ENCODE results near the gene CASP9. TPM values are rescaled to one million over a fixed set of nuclear protein-coding genes. Genes with fewer than 3 reads are reported as not detected.

CASP9 gene
- total RNA-seq, 1 donor from 2014 or later: 8.5 TPM

DNA sequence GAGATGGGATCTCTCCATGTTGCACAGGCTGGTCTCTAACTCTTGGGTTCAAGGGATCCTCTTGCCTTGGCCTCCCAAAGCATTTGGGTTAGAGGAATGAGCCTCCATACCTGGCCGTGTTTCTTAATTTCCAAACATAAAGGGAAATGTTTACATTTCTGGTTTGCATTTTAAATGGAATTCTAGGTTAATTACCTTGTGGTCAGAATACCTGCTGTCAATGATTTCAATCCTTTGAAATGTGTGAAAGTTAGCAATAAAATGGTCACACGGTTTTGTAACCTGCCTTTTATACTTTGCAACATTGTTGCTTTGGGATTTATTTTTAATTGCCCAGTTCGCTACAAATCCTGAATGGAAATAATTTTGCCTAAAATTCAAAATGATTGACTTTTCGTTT is 34.5 kb upstream of the CASP9 start:
- Histone ChIP-seq H3K4me2 (ENCODE audit: low read length) (no peak overlapping the region), H3K27me3 (ENCODE audit: insufficient read depth, low read length) (no peaks in the 10 kb centered on the region), H3K9me3 (ENCODE audit: insufficient read depth, low read depth, low read length) (no peaks in the 10 kb centered on the region), H3K36me3 (ENCODE audit: insufficient read depth, low read length) (peaks cover 27% of the 10 kb centered on the region), H4K20me1 (ENCODE audit: insufficient read depth, low read length) (no peaks in the 10 kb centered on the region), H3K4me1 (ENCODE audit: insufficient read depth, low read length) (no peaks in the 10 kb centered on the region), H3K9ac (ENCODE audit: low read length) (no peak overlapping the region), H3K4me3 (ENCODE audit: insufficient read depth, low read depth, low read length) (no peak overlapping the region), H3K27ac (ENCODE audit: low read depth, low read length) (no peak overlapping the region), H3K79me2 (ENCODE audit: insufficient read depth, low read length) (no peaks in the 10 kb centered on the region), H2AFZ (ENCODE audit: low read depth, low read length) (no peak overlapping the region)
- Mint-ChIP-seq H3K36me3 (ENCODE audit: low read depth, unreplicated experiment) (no peaks in the 10 kb centered on the region), H3K4me3 (ENCODE audit: unreplicated experiment) (no peak overlapping the region), H3K27me3 (ENCODE audit: low read depth, unreplicated experiment) (no peaks in the 10 kb centered on the region), H3K9me3 (ENCODE audit: unreplicated experiment) (no peaks in the 10 kb centered on the region), H3K27ac (ENCODE audit: unreplicated experiment) (no peak overlapping the region), H3K4me1 (ENCODE audit: low read depth, unreplicated experiment) (no peaks in the 10 kb centered on the region)
- TF ChIP-seq EZH2 (IDR thresholded peaks at IDR 0.05; ENCODE audit: insufficient read depth, low read length): no peak
- TF ChIP-seq, protein P1, sequence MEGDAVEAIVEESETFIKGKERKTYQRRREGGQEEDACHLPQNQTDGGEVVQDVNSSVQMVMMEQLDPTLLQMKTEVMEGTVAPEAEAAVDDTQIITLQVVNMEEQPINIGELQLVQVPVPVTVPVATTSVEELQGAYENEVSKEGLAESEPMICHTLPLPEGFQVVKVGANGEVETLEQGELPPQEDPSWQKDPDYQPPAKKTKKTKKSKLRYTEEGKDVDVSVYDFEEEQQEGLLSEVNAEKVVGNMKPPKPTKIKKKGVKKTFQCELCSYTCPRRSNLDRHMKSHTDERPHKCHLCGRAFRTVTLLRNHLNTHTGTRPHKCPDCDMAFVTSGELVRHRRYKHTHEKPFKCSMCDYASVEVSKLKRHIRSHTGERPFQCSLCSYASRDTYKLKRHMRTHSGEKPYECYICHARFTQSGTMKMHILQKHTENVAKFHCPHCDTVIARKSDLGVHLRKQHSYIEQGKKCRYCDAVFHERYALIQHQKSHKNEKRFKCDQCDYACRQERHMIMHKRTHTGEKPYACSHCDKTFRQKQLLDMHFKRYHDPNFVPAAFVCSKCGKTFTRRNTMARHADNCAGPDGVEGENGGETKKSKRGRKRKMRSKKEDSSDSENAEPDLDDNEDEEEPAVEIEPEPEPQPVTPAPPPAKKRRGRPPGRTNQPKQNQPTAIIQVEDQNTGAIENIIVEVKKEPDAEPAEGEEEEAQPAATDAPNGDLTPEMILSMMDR (IDR thresholded peaks at IDR 0.05; ENCODE audit: insufficient read depth, low read depth, low read length): no peak
- FAIRE-seq: no peak
- DNase-seq (ENCODE audit: low read depth): no peak

DNA sequence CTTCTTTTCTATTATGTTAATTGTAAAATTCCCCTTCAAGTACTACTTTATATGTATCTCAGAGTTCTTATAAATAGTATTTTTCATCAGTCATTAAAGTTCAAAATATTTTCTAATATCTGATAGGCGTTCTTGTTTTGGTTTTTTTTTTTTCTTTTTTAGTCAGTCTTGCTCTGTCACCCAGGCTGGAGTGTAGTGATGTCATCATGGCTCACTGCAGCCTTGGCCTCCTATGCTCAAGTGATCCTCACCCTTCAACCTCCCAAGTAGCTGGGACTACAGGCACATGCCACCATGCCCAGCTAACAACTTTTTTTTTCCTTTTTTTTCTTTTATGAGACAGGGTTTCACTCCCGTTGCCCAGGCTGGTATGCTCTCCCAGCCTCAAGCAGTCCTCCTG is 33.6 kb upstream of the CASP9 start:
- FAIRE-seq: no peak
- H3K36me3 ChIP-seq (ENCODE audit: insufficient read depth, low read length): peaks cover 22% of the 10 kb centered on the region
- H3K4me3 ChIP-seq (ENCODE audit: insufficient read depth, low read depth, low read length): no peak overlapping the region

DNA sequence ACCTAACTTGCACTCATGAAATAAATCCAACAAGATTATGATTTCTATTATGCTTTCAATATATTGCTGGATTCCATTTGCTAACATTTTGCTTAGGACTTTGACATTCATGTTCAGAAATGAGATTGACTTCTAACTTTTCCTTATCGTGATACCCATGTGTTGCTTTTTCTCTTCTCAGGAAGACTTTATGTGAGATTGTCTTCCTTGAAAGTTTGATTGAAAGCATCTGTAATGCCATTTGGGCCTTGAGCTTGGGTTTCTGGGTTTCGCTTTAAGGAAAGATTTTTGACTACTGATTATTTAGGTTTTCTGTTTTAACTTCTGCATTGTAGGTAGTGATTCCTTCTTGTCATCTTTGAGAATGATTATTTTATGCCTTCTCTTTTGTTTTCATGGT is 33.0 kb upstream of the CASP9 start:
- Mint-ChIP-seq H3K27ac (ENCODE audit: unreplicated experiment) (no peak overlapping the region), H3K4me3 (ENCODE audit: unreplicated experiment) (no peak overlapping the region), H3K9me3 (ENCODE audit: unreplicated experiment) (no peaks in the 10 kb centered on the region), H3K27me3 (ENCODE audit: low read depth, unreplicated experiment) (no peaks in the 10 kb centered on the region), H3K36me3 (ENCODE audit: low read depth, unreplicated experiment) (no peaks in the 10 kb centered on the region), H3K4me1 (ENCODE audit: low read depth, unreplicated experiment) (no peaks in the 10 kb centered on the region)
- Histone ChIP-seq H3K9me3 (ENCODE audit: insufficient read depth, low read depth, low read length) (no peaks in the 10 kb centered on the region), H3K9ac (ENCODE audit: low read length) (no peak overlapping the region), H3K4me1 (ENCODE audit: insufficient read depth, low read length) (no peaks in the 10 kb centered on the region), H3K4me2 (ENCODE audit: low read length) (no peak overlapping the region), H4K20me1 (ENCODE audit: insufficient read depth, low read length) (no peaks in the 10 kb centered on the region), H3K36me3 (ENCODE audit: insufficient read depth, low read length) (peaks cover 18% of the 10 kb centered on the region), H3K79me2 (ENCODE audit: insufficient read depth, low read length) (no peaks in the 10 kb centered on the region), H3K27me3 (ENCODE audit: insufficient read depth, low read length) (no peaks in the 10 kb centered on the region), H3K27ac (ENCODE audit: low read depth, low read length) (no peak overlapping the region), H2AFZ (ENCODE audit: low read depth, low read length) (no peak overlapping the region), H3K4me3 (ENCODE audit: insufficient read depth, low read depth, low read length) (no peak overlapping the region)
- no peak for TF ChIP-seq EZH2 (IDR thresholded peaks at IDR 0.05; ENCODE audit: insufficient read depth, low read length)
- DNase-seq (ENCODE audit: low read depth): no peak
- no peak for FAIRE-seq

More for the DNA sequence above, 33.6 kb upstream of the CASP9 start:
- Mint-ChIP-seq H3K27me3 (ENCODE audit: low read depth, unreplicated experiment) (no peaks in the 10 kb centered on the region), H3K4me1 (ENCODE audit: low read depth, unreplicated experiment) (no peaks in the 10 kb centered on the region), H3K36me3 (ENCODE audit: low read depth, unreplicated experiment) (no peaks in the 10 kb centered on the region), H3K9me3 (ENCODE audit: unreplicated experiment) (no peaks in the 10 kb centered on the region), H3K4me3 (ENCODE audit: unreplicated experiment) (no peak overlapping the region), H3K27ac (ENCODE audit: unreplicated experiment) (no peak overlapping the region)
- Histone ChIP-seq H2AFZ (ENCODE audit: low read depth, low read length) (no peak overlapping the region), H3K27me3 (ENCODE audit: insufficient read depth, low read length) (no peaks in the 10 kb centered on the region), H3K79me2 (ENCODE audit: insufficient read depth, low read length) (no peaks in the 10 kb centered on the region), H4K20me1 (ENCODE audit: insufficient read depth, low read length) (no peaks in the 10 kb centered on the region), H3K4me2 (ENCODE audit: low read length) (no peak overlapping the region), H3K4me1 (ENCODE audit: insufficient read depth, low read length) (no peaks in the 10 kb centered on the region), H3K27ac (ENCODE audit: low read depth, low read length) (no peak overlapping the region), H3K9ac (ENCODE audit: low read length) (no peak overlapping the region), H3K9me3 (ENCODE audit: insufficient read depth, low read depth, low read length) (no peaks in the 10 kb centered on the region)
- DNase-seq (ENCODE audit: low read depth): no peak
- TF ChIP-seq, protein P1 (IDR thresholded peaks at IDR 0.05; ENCODE audit: insufficient read depth, low read depth, low read length): no peak
- TF ChIP-seq EZH2 (IDR thresholded peaks at IDR 0.05; ENCODE audit: insufficient read depth, low read length): no peak
